ENCODE data around the gene MRPL45. TPM values are rescaled to one million over a fixed set of nuclear protein-coding genes. Genes with fewer than 3 reads are reported as not detected.

Gene MRPL45
- total RNA-seq, 4 donors from 2014 or later: 25.8 to 34.5 (median 29.4) TPM

- intact Hi-C loops (cut with DNase I; ENCODE audit: low total_unique reads): no loop called here
- WGBS, 2 donors: 79 to 80% methylated on average over 2 of the region's 2 CpGs
- H3K4me3 ChIP-seq (ENCODE audit: low read depth, poor library complexity, severe bottlenecking): no peak overlapping the region
- TF ChIP-seq CTCF (IDR thresholded peaks at IDR 0.05): no peak
- no peak for DNase-seq (ENCODE audit: low spot score in 2 of 2)
Observed at GRCh38 chr17:38324772-38325171, 27.8 kb downstream of the MRPL45 start.

GRCh38 chr17:38325221-38325851, 28.4 kb downstream of the MRPL45 start:
- WGBS, 2 donors: 47 to 57% methylated on average over 5 of the region's 5 CpGs
- TF ChIP-seq POLR2A (IDR thresholded peaks at IDR 0.05): no peak

GRCh38 chr17:38326996-38327792, 30.2 kb downstream of the MRPL45 start:
- 71 to 78% methylated on average over 8 of the region's 8 CpGs for WGBS, 2 donors
- intact Hi-C loops (cut with DNase I; ENCODE audit: low total_unique reads): no loop called here
- H3K4me3 ChIP-seq (ENCODE audit: low read depth, poor library complexity, severe bottlenecking): no peak overlapping the region
- TF ChIP-seq CTCF (IDR thresholded peaks at IDR 0.05) (no peak), POLR2A (IDR thresholded peaks at IDR 0.05) (no peak)
- DNase-seq (ENCODE audit: low spot score in 2 of 2): peak in 1 of 2 donors; percentile 84

More at GRCh38 chr17:38325221-38325851, 28.4 kb downstream of the MRPL45 start:
- no peak for DNase-seq (ENCODE audit: low spot score in 2 of 2)
- intact Hi-C loops (cut with DNase I; ENCODE audit: low total_unique reads): no loop called here
- H3K4me3 ChIP-seq (ENCODE audit: low read depth, poor library complexity, severe bottlenecking): no peak overlapping the region

- intact Hi-C loops (cut with DNase I; ENCODE audit: low total_unique reads): no loop called here
- DNase-seq (ENCODE audit: low spot score in 2 of 2): no peak
- H3K4me3 ChIP-seq (ENCODE audit: low read depth, poor library complexity, severe bottlenecking): no peak overlapping the region
- WGBS, 2 donors: 41 to 67% methylated on average over 1 of the region's 1 CpG
- TF ChIP-seq CTCF (IDR thresholded peaks at IDR 0.05) (no peak), POLR2A (IDR thresholded peaks at IDR 0.05) (no peak)
Observed at GRCh38 chr17:38327936-38328335, 31.0 kb downstream of the MRPL45 start.

GRCh38 chr17:38328620-38329019, 31.7 kb downstream of the MRPL45 start:
- H3K4me3 ChIP-seq (ENCODE audit: low read depth, poor library complexity, severe bottlenecking): no peak overlapping the region
- 71 to 72% methylated on average over 7 of the region's 7 CpGs for WGBS, 2 donors
- intact Hi-C loops (cut with DNase I; ENCODE audit: low total_unique reads): no loop called here
- no peak for TF ChIP-seq POLR2A (IDR thresholded peaks at IDR 0.05)
- DNase-seq (ENCODE audit: low spot score in 2 of 2): no peak

GRCh38 chr17:38329284-38329683, 32.3 kb downstream of the MRPL45 start:
- intact Hi-C loops (cut with DNase I; ENCODE audit: low total_unique reads): no loop called here
- no peak for DNase-seq (ENCODE audit: low spot score in 2 of 2)
- H3K4me3 ChIP-seq (ENCODE audit: low read depth, poor library complexity, severe bottlenecking): no peak overlapping the region
- 77 to 87% methylated on average over 7 of the region's 7 CpGs for WGBS, 2 donors
- TF ChIP-seq POLR2A (IDR thresholded peaks at IDR 0.05) (no peak), CTCF (IDR thresholded peaks at IDR 0.05) (no peak)

Data from lower leg skin (tissue), 4 donors.